GM23338 (cell line): Measurements from ENCODE around the gene JAZF1.

ENCODE experiments used
- CREB1 ChIP-seq: fragments of 250-450 bp; sonication (Bioruptor Pico); IDR thresholded peaks from 2 replicates; pipeline ENCODE4 v1.5.0; 2020; ENCODE audit warnings: low read depth, mild to moderate bottlenecking, moderate library complexity
- ETS1 ChIP-seq: IDR thresholded peaks from 2 replicates; pipeline ENCODE4 v1.6.1; 2016; ENCODE audit warnings: antibody characterized with exemption
- EZH2 ChIP-seq: fragments of 200-600 bp; sonication (generic); IDR thresholded peaks from one replicate; pipeline ENCODE4 v1.8.0; 2017; ENCODE audit warnings: antibody characterized with exemption, mild to moderate bottlenecking, low read depth; ENCODE audit not compliant: unreplicated experiment
- POLR2AphosphoS5 ChIP-seq: IDR thresholded peaks from 2 replicates; pipeline ENCODE4 v1.6.1; 2016; ENCODE audit warnings: antibody characterized with exemption, low read depth
- REST ChIP-seq: IDR thresholded peaks from one replicate; pipeline ENCODE4 v1.6.1; 2018; ENCODE audit warnings: antibody characterized with exemption; ENCODE audit not compliant: unreplicated experiment
- STAT1 ChIP-seq: IDR thresholded peaks from one replicate; pipeline ENCODE4 v1.6.1; 2016; ENCODE audit warnings: antibody characterized with exemption; ENCODE audit not compliant: unreplicated experiment
- ZNF114 ChIP-seq: fragments of 250-450 bp; sonication (Bioruptor Pico); IDR thresholded peaks from 2 replicates; pipeline ENCODE4 v1.5.0; 2020; ENCODE audit warnings: mild to moderate bottlenecking, moderate library complexity
- ZNF331 ChIP-seq: fragments of 250-450 bp; sonication (Bioruptor Pico); IDR thresholded peaks from 2 replicates; pipeline ENCODE4 v1.5.0; 2020; ENCODE audit warnings: low read depth, mild to moderate bottlenecking, moderate library complexity
- TF ChIP-seq, protein P1 (sequence below), 2 experiments: fragments of 200-600 bp in 1 of 2; sonication (generic) in 1 of 2; conservative IDR thresholded peaks; 2 replicates each; pipeline versions ENCODE4 v1.5.1 to v1.6.1; 2016 to 2017; ENCODE audit warnings: antibody characterized with exemption in 2 of 2, low read depth in 2 of 2, mild to moderate bottlenecking in 2 of 2, moderate library complexity in 1 of 2

DNA sequence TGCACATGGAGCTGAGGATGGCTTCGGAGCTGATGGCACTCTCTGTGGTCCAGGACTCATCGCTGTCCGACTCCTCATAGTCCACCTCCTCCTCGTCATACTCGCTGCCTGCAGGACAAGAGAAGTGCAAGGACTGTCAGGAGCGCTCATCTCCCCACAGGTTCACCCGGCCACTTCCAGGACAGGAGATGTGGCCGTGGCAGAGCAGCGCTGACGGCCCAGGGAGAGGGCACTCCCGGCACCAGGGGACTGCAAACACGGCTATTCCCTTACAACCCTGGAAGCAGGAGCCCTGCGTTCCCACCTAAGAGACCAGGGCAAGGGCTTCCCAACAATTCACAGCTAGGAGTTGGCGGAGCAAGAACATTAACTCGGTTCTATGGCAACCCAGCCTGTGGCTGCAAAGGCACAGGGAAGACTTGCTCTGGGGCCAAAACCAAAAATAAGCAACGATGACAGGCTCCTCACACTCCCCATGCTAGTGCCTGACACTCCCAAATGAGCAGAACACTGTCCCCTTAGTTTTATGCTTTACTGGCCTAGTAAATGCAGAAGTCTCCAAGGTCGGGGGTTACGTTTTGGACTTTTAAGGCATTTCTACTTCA, 339.7 kb downstream of the JAZF1 start:
- TF ChIP-seq, protein P1, sequence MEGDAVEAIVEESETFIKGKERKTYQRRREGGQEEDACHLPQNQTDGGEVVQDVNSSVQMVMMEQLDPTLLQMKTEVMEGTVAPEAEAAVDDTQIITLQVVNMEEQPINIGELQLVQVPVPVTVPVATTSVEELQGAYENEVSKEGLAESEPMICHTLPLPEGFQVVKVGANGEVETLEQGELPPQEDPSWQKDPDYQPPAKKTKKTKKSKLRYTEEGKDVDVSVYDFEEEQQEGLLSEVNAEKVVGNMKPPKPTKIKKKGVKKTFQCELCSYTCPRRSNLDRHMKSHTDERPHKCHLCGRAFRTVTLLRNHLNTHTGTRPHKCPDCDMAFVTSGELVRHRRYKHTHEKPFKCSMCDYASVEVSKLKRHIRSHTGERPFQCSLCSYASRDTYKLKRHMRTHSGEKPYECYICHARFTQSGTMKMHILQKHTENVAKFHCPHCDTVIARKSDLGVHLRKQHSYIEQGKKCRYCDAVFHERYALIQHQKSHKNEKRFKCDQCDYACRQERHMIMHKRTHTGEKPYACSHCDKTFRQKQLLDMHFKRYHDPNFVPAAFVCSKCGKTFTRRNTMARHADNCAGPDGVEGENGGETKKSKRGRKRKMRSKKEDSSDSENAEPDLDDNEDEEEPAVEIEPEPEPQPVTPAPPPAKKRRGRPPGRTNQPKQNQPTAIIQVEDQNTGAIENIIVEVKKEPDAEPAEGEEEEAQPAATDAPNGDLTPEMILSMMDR (conservative IDR thresholded peaks at IDR 0.05; ENCODE audit: low read depth in 2 of 2): no peak
- TF ChIP-seq EZH2 (no peak), REST (no peak), ZNF114 (CRISPR knock-in tag) (no peak), STAT1 (no peak), ETS1 (no peak), POLR2AphosphoS5 (no peak), CREB1 (CRISPR knock-in tag) (no peak), ZNF331 (CRISPR knock-in tag) (no peak)
